SU-DHL-6 (cell line): ENCODE measurements around the gene MRPS2.

ENCODE experiments used
- H2AFZ ChIP-seq: fragments of 200-600 bp; sonication (generic); 2 replicates; pipeline ENCODE4 v1.6.1; 2014; ENCODE audit warnings: low read depth, mild to moderate bottlenecking, moderate library complexity, mixed read lengths, antibody characterized with exemption, low read length; ENCODE audit not compliant: severe bottlenecking
- H3F3A ChIP-seq: fragments of 200-600 bp; shearing (Covaris generic); 2 replicates; pipeline ENCODE4 v1.6.0; 2016; ENCODE audit warnings: antibody characterized with exemption, mild to moderate bottlenecking; ENCODE audit not compliant: insufficient read depth
- H3K27ac ChIP-seq: fragments of 200-600 bp; sonication (generic); 2 replicates; pipeline ENCODE4 v1.5.1; 2016; ENCODE audit warnings: low read depth, mild to moderate bottlenecking, low read length, moderate library complexity, mixed read lengths
- H3K27me3 ChIP-seq: fragments of 200-600 bp; sonication (generic), shearing (Covaris generic); 2 replicates; pipeline ENCODE4 v1.6.0; 2014; ENCODE audit warnings: mild to moderate bottlenecking, low read length
- H3K36me3 ChIP-seq: fragments of 200-600 bp; sonication (generic); 2 replicates; pipeline ENCODE4 v1.6.1; 2014; ENCODE audit warnings: mild to moderate bottlenecking, low read length, mixed read lengths
- H3K4me2 ChIP-seq: fragments of 300-600, 200-600 bp; shearing (Covaris generic), sonication (generic); 2 replicates; pipeline ENCODE4 v1.6.0; 2014; ENCODE audit warnings: low read length, low read depth, mild to moderate bottlenecking; ENCODE audit not compliant: poor library complexity, severe bottlenecking
- H3K4me3 ChIP-seq: fragments of 200-600 bp; sonication (generic); 2 replicates; pipeline ENCODE4 v1.5.1; 2014; ENCODE audit warnings: antibody characterized with exemption, low read length, mild to moderate bottlenecking, mixed read lengths; ENCODE audit not compliant: insufficient read depth, poor library complexity, severe bottlenecking
- H3K79me2 ChIP-seq: fragments of 200-600 bp; sonication (generic); 2 replicates; pipeline ENCODE4 v1.6.1; 2014; ENCODE audit warnings: mild to moderate bottlenecking, low read length, moderate library complexity; ENCODE audit not compliant: insufficient read depth
- H3K9ac ChIP-seq: fragments of 200-600 bp; sonication (generic); 2 replicates; pipeline ENCODE4 v1.7.0; 2014; ENCODE audit warnings: mild to moderate bottlenecking, low read length
- H3K9me2 ChIP-seq: fragments of 200-600 bp; sonication (generic); replicated peaks from 2 replicates; pipeline ENCODE4 v1.6.1; 2014; ENCODE audit warnings: low read length; ENCODE audit not compliant: insufficient read depth
- H3K9me3 ChIP-seq: fragments of 200-600 bp; sonication (generic); 2 replicates; pipeline ENCODE4 v1.6.1; 2014; ENCODE audit warnings: low read length, mixed read lengths; ENCODE audit not compliant: insufficient read depth
- H4K20me1 ChIP-seq: fragments of 200-600 bp; sonication (generic); 2 replicates; pipeline ENCODE4 v1.6.1; 2014; ENCODE audit warnings: low read depth, mild to moderate bottlenecking, antibody characterized with exemption, low read length, moderate library complexity, mixed read lengths
- EZH2phosphoT487 ChIP-seq: fragments of 200-600 bp; sonication (generic), shearing (Covaris generic); conservative IDR thresholded peaks from 2 replicates; pipeline ENCODE4 v1.6.1; 2018; ENCODE audit warnings: mild to moderate bottlenecking, antibody characterized with exemption, low read length, moderate library complexity, mixed read lengths
- TF ChIP-seq, protein P1 (sequence below): fragments of 200-600 bp; sonication (generic); IDR thresholded peaks from one replicate; pipeline ENCODE4 v1.5.1; 2017; ENCODE audit warnings: antibody characterized with exemption, mild to moderate bottlenecking, low read length, moderate library complexity; ENCODE audit not compliant: insufficient read depth, poor library complexity, severe bottlenecking

The MRPS2 gene

DNA sequence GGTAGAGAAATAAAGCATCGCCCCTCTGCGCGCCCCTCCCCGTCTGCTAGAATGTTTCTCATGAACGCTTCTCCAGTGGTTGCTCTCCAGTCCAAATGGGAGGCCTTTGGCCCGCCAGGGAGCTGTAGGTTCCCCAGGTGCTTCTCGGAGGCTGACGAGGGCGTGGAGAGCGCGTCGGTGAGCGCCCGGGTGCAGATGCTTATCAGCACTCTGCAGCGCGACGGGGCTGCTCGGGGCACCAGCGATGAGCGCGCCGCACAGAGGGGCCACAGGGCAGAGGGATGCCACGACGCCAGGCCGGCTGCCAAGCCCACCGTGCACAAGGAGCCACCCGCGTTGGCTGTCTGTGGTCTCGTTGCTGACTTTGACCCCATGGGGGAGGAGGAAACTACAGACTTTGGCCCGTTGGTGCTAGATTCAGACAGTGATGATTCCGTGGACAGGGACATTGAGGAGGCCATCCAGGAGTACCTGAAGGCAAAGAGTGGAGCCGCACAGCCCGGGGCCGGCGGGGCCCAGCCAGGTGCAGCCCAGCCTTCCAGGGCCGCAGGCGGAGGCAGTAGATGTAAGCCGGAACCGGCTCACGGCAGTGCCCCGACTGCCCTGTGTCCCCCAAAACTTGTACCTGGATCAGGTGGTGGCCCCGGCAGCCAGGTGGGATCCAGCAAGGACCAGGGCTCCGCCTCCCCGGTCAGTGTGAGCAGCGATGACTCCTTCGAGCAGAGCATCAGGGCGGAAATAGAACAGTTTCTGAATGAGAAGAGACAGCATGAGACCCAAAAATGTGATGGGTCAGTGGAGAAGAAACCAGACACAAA lies 15.8 kb upstream of the MRPS2 start:
- H3K36me3 ChIP-seq = no peaks in the 10 kb centered on the region
- H3K9me3 ChIP-seq = no peaks in the 10 kb centered on the region
- TF ChIP-seq, protein P1, sequence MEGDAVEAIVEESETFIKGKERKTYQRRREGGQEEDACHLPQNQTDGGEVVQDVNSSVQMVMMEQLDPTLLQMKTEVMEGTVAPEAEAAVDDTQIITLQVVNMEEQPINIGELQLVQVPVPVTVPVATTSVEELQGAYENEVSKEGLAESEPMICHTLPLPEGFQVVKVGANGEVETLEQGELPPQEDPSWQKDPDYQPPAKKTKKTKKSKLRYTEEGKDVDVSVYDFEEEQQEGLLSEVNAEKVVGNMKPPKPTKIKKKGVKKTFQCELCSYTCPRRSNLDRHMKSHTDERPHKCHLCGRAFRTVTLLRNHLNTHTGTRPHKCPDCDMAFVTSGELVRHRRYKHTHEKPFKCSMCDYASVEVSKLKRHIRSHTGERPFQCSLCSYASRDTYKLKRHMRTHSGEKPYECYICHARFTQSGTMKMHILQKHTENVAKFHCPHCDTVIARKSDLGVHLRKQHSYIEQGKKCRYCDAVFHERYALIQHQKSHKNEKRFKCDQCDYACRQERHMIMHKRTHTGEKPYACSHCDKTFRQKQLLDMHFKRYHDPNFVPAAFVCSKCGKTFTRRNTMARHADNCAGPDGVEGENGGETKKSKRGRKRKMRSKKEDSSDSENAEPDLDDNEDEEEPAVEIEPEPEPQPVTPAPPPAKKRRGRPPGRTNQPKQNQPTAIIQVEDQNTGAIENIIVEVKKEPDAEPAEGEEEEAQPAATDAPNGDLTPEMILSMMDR = no peak
- no peak for TF ChIP-seq EZH2phosphoT487
- H3K4me3 ChIP-seq = no peak overlapping the region
- H3K9me2 ChIP-seq = no peaks in the 10 kb centered on the region
- no peak overlapping the region for H3K4me2 ChIP-seq
- no peaks in the 10 kb centered on the region for H3K27me3 ChIP-seq
- no peak overlapping the region for H3K9ac ChIP-seq
- no peaks in the 10 kb centered on the region for H4K20me1 ChIP-seq
- H3K27ac ChIP-seq = no peak overlapping the region
- no peaks in the 10 kb centered on the region for H3K79me2 ChIP-seq
- H2AFZ ChIP-seq = no peak overlapping the region
- H3F3A ChIP-seq = no peaks in the 10 kb centered on the region

DNA sequence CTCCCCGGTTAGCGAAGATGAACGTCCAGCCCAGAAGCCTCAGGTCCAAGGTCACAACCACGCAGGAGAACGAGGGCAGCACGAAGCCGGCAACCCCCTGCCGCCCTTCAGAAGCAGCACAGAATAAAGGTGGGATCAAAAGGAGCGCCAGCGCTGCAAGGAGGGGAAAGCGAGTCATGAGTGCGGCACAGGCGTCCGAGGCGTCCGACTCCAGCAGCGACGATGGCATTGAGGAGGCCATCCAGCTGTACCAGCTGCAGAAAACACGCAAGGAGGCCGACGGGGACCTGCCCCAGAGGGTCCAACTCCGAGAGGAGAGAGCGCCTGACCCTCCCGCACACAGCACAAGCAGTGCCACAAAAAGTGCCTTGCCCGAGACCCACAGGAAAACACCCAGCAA lies 15.1 kb upstream of the MRPS2 start:
- no peaks in the 10 kb centered on the region for H3K79me2 ChIP-seq
- H3K9ac ChIP-seq = no peak overlapping the region
- H3K9me2 ChIP-seq = no peaks in the 10 kb centered on the region
- no peaks in the 10 kb centered on the region for H3K36me3 ChIP-seq
- no peaks in the 10 kb centered on the region for H3F3A ChIP-seq
- no peaks in the 10 kb centered on the region for H3K9me3 ChIP-seq
- H3K27ac ChIP-seq = no peak overlapping the region
- H3K27me3 ChIP-seq = no peaks in the 10 kb centered on the region
- no peaks in the 10 kb centered on the region for H4K20me1 ChIP-seq
- no peak overlapping the region for H3K4me2 ChIP-seq
- H2AFZ ChIP-seq = no peak overlapping the region
- no peak overlapping the region for H3K4me3 ChIP-seq
- no peak for TF ChIP-seq EZH2phosphoT487
- TF ChIP-seq, protein P1 = no peak

GRCh38 chr9:135485832-135486231 lies 14.7 kb upstream of the MRPS2 start:
- H3K4me2 ChIP-seq = no peak overlapping the region
- no peak overlapping the region for H3K27ac ChIP-seq
- H3K9me3 ChIP-seq = no peaks in the 10 kb centered on the region
- H3K27me3 ChIP-seq = no peaks in the 10 kb centered on the region
- TF ChIP-seq EZH2phosphoT487 = no peak
- TF ChIP-seq, protein P1 = no peak
- H3K4me3 ChIP-seq = no peak overlapping the region
- no peaks in the 10 kb centered on the region for H3K36me3 ChIP-seq
- no peak overlapping the region for H2AFZ ChIP-seq
- H3K9me2 ChIP-seq = no peaks in the 10 kb centered on the region
- no peaks in the 10 kb centered on the region for H4K20me1 ChIP-seq
- no peaks in the 10 kb centered on the region for H3K79me2 ChIP-seq
- H3F3A ChIP-seq = no peaks in the 10 kb centered on the region
- no peak overlapping the region for H3K9ac ChIP-seq
